H1 (cell line): ENCODE results near the gene TRDN. TPM values are rescaled to one million over a fixed set of nuclear protein-coding genes. Genes with fewer than 3 reads are reported as not detected.

Source experiments
- CTCF ChIA-PET: fragments of 300-600 bp; sonication (Branson Sonifier 250); formaldehyde crosslinking; loops from one replicate; lab custom pipeline; 2021; ENCODE audit not compliant: partially characterized antibody; lab: Charles Lee
- POLR2A ChIA-PET: fragments of 300-600 bp; sonication (Branson Sonifier 250); formaldehyde crosslinking; loops from one replicate; lab custom pipeline; 2021; ENCODE audit warnings: inconsistent platforms; ENCODE audit not compliant: partially characterized antibody; lab: Charles Lee
- DNase-seq, 2 experiments: peaks; one replicate each; pipeline versions ENCODE4 v3.0.0 to v3.0.0-alpha.2; 2010 to 2022; ENCODE audit warnings: low spot score in 2 of 2, low read depth in 1 of 2, mixed read lengths in 1 of 2
- FAIRE-seq: peaks from 2 replicates; lab custom pipeline; 2011; peaks lifted over from hg19 to GRCh38; lab: Jason Lieb, UNC
- H2AFZ ChIP-seq: 2 replicates; pipeline ENCODE4 v1.8.1; 2012; ENCODE audit warnings: low read length, inconsistent platforms
- H2AK5ac ChIP-seq: 2 replicates; pipeline ENCODE4 v1.6.1; 2013; ENCODE audit warnings: low read depth, low read length
- H2BK120ac ChIP-seq: replicated peaks from 2 replicates; pipeline ENCODE3; 2013; ENCODE audit warnings: low read depth, low read length, inconsistent platforms
- H2BK12ac ChIP-seq: 2 replicates; pipeline ENCODE4 v1.6.1; 2013; ENCODE audit warnings: low read depth, low read length
- H2BK15ac ChIP-seq: 2 replicates; pipeline ENCODE4 v1.6.1; 2013; ENCODE audit warnings: low read length
- H2BK20ac ChIP-seq: 2 replicates; pipeline ENCODE4 v1.6.1; 2013; ENCODE audit warnings: low read length
- H2BK5ac ChIP-seq: 2 replicates; pipeline ENCODE4 v1.6.1; 2013; ENCODE audit warnings: low read depth, low read length
- H3K14ac ChIP-seq: 2 replicates; pipeline ENCODE4 v1.6.1; 2013; ENCODE audit warnings: inconsistent platforms; ENCODE audit not compliant: insufficient read length
- H3K18ac ChIP-seq: 2 replicates; pipeline ENCODE4 v1.6.1; 2013; ENCODE audit warnings: low read length; ENCODE audit errors: extremely low read depth
- H3K23ac ChIP-seq: 2 replicates; pipeline ENCODE4 v1.6.1; 2013; ENCODE audit warnings: inconsistent platforms; ENCODE audit not compliant: insufficient read length
- H3K23me2 ChIP-seq: 2 replicates; pipeline ENCODE4 v1.6.1; 2013; ENCODE audit warnings: low read depth, low read length
- H3K27ac ChIP-seq: 2 replicates; pipeline ENCODE4 v1.6.1; 2011; ENCODE audit warnings: low read depth, low read length, inconsistent platforms
- H3K27me3 ChIP-seq, 4 experiments: replicated peaks in 1 of 4; 1 replicate in 1 of 4; 2 replicates in 3 of 4; pipeline versions ENCODE4 v1.6.1 to v1.8.1; 2011 to 2013; ENCODE audit warnings: low read length in 3 of 4, mild to moderate bottlenecking in 3 of 4, inconsistent platforms in 2 of 4, mixed read lengths in 2 of 4, moderate library complexity in 1 of 4; ENCODE audit not compliant: control insufficient read depth in 3 of 4, insufficient read depth in 3 of 4; ENCODE audit errors: extremely low read depth in 1 of 4
- H3K36me3 ChIP-seq, 4 experiments: 2 replicates each; pipeline versions ENCODE4 v1.6.1 to v1.8.1; 2011 to 2013; ENCODE audit warnings: mild to moderate bottlenecking in 4 of 4, low read length in 3 of 4, moderate library complexity in 2 of 4, control low read depth in 1 of 4, inconsistent platforms in 1 of 4; ENCODE audit not compliant: insufficient read depth in 4 of 4, control insufficient read depth in 2 of 4
- H3K4ac ChIP-seq: replicated peaks from 2 replicates; pipeline ENCODE3; 2013; ENCODE audit warnings: low read length, low read depth, mixed read lengths, inconsistent platforms; ENCODE audit not compliant: insufficient read length
- H3K4me1 ChIP-seq, 4 experiments: replicated peaks in 1 of 4; 1 replicate in 1 of 4; 2 replicates in 3 of 4; pipeline versions ENCODE4 v1.6.1 to v1.8.1; 2011 to 2013; ENCODE audit warnings: low read length in 3 of 4, inconsistent platforms in 2 of 4, mixed read lengths in 1 of 4; ENCODE audit not compliant: insufficient read depth in 4 of 4, control insufficient read depth in 3 of 4
- H3K4me2 ChIP-seq, 2 experiments: 2 replicates each; pipeline versions ENCODE4 v1.6.1 to v1.8.1; 2011 to 2013; ENCODE audit warnings: low read depth in 2 of 2, low read length in 2 of 2, control low read depth in 1 of 2, inconsistent platforms in 1 of 2, mild to moderate bottlenecking in 1 of 2; ENCODE audit not compliant: insufficient read depth in 1 of 2
- H3K4me3 ChIP-seq, 4 experiments: fragments of 200-600, 300-600 bp in 1 of 4; sonication (generic), shearing (Covaris generic), sonication (Bioruptor Twin) in 1 of 4; 2 replicates each; pipeline versions ENCODE4 v1.5.1 to v1.8.1; 2011 to 2016; ENCODE audit warnings: low read length in 4 of 4, low read depth in 3 of 4, control low read depth in 2 of 4, inconsistent platforms in 2 of 4, mild to moderate bottlenecking in 2 of 4, mixed read lengths in 1 of 4, moderate library complexity in 1 of 4; ENCODE audit not compliant: insufficient read depth in 2 of 4; ENCODE audit errors: extremely low read depth in 1 of 4
- H3K56ac ChIP-seq: replicated peaks from 2 replicates; pipeline ENCODE3; 2013; ENCODE audit warnings: low read depth, mild to moderate bottlenecking, mixed read lengths, low read length, inconsistent platforms; ENCODE audit not compliant: insufficient read length
- H3K79me1 ChIP-seq: 2 replicates; pipeline ENCODE4 v1.6.1; 2013; ENCODE audit warnings: low read depth, low read length, control low read depth
- H3K79me2 ChIP-seq, 2 experiments: 2 replicates each; pipeline versions ENCODE4 v1.6.1 to v1.8.1; 2012 to 2013; ENCODE audit warnings: low read length in 2 of 2, mild to moderate bottlenecking in 2 of 2, inconsistent platforms in 1 of 2; ENCODE audit not compliant: insufficient read depth in 2 of 2, control insufficient read depth in 1 of 2
- H3K9ac ChIP-seq, 4 experiments: replicated peaks in 1 of 4; 1 replicate in 1 of 4; 2 replicates in 3 of 4; pipeline versions ENCODE4 v1.6.1 to v1.8.1; 2011 to 2013; ENCODE audit warnings: low read depth in 3 of 4, low read length in 3 of 4, control low read depth in 2 of 4, mild to moderate bottlenecking in 2 of 4, moderate library complexity in 2 of 4, inconsistent platforms in 1 of 4; ENCODE audit errors: extremely low read depth in 1 of 4
- H3K9me3 ChIP-seq, 2 experiments: 2 replicates each; pipeline versions ENCODE4 v1.6.1 to v1.8.1; 2012 to 2013; ENCODE audit warnings: mild to moderate bottlenecking in 2 of 2, moderate library complexity in 2 of 2, control low read depth in 1 of 2, inconsistent platforms in 1 of 2, low read depth in 1 of 2, low read length in 1 of 2, mixed read lengths in 1 of 2; ENCODE audit not compliant: insufficient read depth in 2 of 2
- H4K20me1 ChIP-seq, 2 experiments: replicated peaks in 1 of 2; 2 replicates each; pipeline versions ENCODE3 to v1.8.1; 2011 to 2013; ENCODE audit warnings: inconsistent platforms in 2 of 2, low read length in 2 of 2, mild to moderate bottlenecking in 1 of 2; ENCODE audit not compliant: insufficient read depth in 2 of 2, control insufficient read depth in 1 of 2
- H4K5ac ChIP-seq: 2 replicates; pipeline ENCODE4 v1.6.1; 2013; ENCODE audit warnings: low read length, low read depth, mixed read lengths, inconsistent platforms; ENCODE audit not compliant: insufficient read length
- H4K8ac ChIP-seq: 2 replicates; pipeline ENCODE4 v1.8.0; 2013; ENCODE audit warnings: mild to moderate bottlenecking, moderate library complexity, low read length, inconsistent platforms; ENCODE audit not compliant: insufficient read depth; ENCODE audit errors: extremely low read depth
- H4K91ac ChIP-seq: replicated peaks from 2 replicates; pipeline ENCODE3; 2013; ENCODE audit warnings: low read length, mixed read lengths, inconsistent platforms; ENCODE audit not compliant: insufficient read length
- BCL11A ChIP-seq, 2 experiments: IDR thresholded peaks; one replicate each; pipeline ENCODE4 v1.6.1; 2011; ENCODE audit warnings: low read depth in 2 of 2, low read length in 2 of 2, mild to moderate bottlenecking in 2 of 2
- CEBPB ChIP-seq: IDR thresholded peaks from 2 replicates; pipeline ENCODE4 v1.6.1; 2012; ENCODE audit warnings: low read depth, low read length
- CTBP2 ChIP-seq: IDR thresholded peaks from 2 replicates; pipeline ENCODE4 v1.7.0; 2011; ENCODE audit warnings: borderline replicate concordance, mild to moderate bottlenecking, moderate library complexity, mixed read lengths, low read length; ENCODE audit not compliant: insufficient read depth, insufficient read length
- POLR2A ChIP-seq, 2 experiments: IDR thresholded peaks; 1 replicate in 1 of 2; 2 replicates in 1 of 2; pipeline ENCODE4 v1.6.1; 2011; ENCODE audit warnings: low read depth in 2 of 2, low read length in 2 of 2, mild to moderate bottlenecking in 2 of 2; ENCODE audit errors: control extremely low read depth in 1 of 2
- RAD21 ChIP-seq, 2 experiments: IDR thresholded peaks in 1 of 2; conservative IDR thresholded peaks in 1 of 2; 2 replicates each; pipeline ENCODE4 v1.6.1; 2011; ENCODE audit warnings: low read depth in 2 of 2, low read length in 2 of 2, improper control_type of control experiment in 1 of 2, inconsistent platforms in 1 of 2, mild to moderate bottlenecking in 1 of 2, moderate library complexity in 1 of 2
- SP2 ChIP-seq: IDR thresholded peaks from 2 replicates; pipeline ENCODE4 v1.6.1; 2012; ENCODE audit warnings: mild to moderate bottlenecking, low read length, inconsistent platforms
- YY1 ChIP-seq: IDR thresholded peaks from 2 replicates; pipeline ENCODE4 v1.6.1; 2011; ENCODE audit warnings: low read depth, mild to moderate bottlenecking, low read length
- WGBS, 2 experiments: shearing (Covaris generic) in 1 of 2; methylation state at CpG; one replicate each; pipeline versions ENCODE4 v1.1.6 to v1.1.7; 2013 to 2015; ENCODE audit warnings: low lambda C conversion rate in 2 of 2, mixed read lengths in 2 of 2, inconsistent platforms in 1 of 2, low coverage in 1 of 2, missing lambda C conversion rate in 1 of 2; ENCODE audit not compliant: insufficient replicate concordance in 2 of 2, insufficient coverage in 1 of 2, insufficient read length in 1 of 2; ENCODE audit errors: extremely low coverage in 1 of 2, missing lambda C conversion rate in 1 of 2; 5-methylcytosine and 5-hydroxymethylcytosine counted together
- polyA plus RNA-seq, 7 experiments: library from polyadenylated mRNA; depleted of rRNA in 3 of 7; stranded (reverse) in 5 of 7; unstranded in 2 of 7; fragments of >200 nt in 5 of 7; fragments of 200-250 nt in 2 of 7; gene quantifications; 1 replicate in 5 of 7; 2 replicates in 1 of 7; 4 replicates in 1 of 7; pipeline versions ENCODE4 v1.2.1 to v1.2.3, GENCODE V29; 2011 to 2013; ENCODE audit warnings: missing spikeins in 2 of 7, mixed read lengths in 2 of 7
- total RNA-seq: library from RNA; stranded (reverse); fragmentation: NEBNext Ultra II Directional; extraction: Animal tissue kit (Norgen Biotek cat#: 25700); gene quantifications from 2 replicates; pipeline ENCODE4 v1.2.1, GENCODE V29; 2021
- TF ChIP-seq, protein P1 (sequence below): IDR thresholded peaks from 2 replicates; pipeline ENCODE4 v1.6.1; 2012; ENCODE audit warnings: inconsistent platforms

The TRDN gene
- total and polyA plus RNA-seq, 2 of the 8 experiments (the other 6 are each of a cell fraction or from before 2014, with no cell fraction given) = 1.6 to 41.6 TPM

DNA sequence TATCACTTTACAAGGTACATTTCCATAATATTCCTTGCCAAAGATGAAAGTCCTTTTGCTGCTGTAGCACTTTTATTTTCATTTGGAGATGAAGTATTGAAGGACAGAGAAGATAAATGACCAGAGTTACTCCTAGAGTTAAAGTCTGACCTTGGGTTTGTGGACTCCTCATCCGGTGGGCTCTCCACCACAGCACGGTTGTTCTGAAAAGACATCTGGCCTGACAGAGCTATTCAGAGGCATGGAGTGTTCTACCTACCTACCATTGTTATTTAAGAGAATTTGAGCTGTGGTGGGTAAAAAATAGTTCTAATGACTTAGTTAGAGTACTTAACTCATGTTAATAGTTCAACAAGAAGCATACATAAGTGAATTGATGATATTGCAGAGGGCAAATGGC lies 422.3 kb downstream of the TRDN start (continued):
- no peak for TF ChIP-seq CEBPB

DNA sequence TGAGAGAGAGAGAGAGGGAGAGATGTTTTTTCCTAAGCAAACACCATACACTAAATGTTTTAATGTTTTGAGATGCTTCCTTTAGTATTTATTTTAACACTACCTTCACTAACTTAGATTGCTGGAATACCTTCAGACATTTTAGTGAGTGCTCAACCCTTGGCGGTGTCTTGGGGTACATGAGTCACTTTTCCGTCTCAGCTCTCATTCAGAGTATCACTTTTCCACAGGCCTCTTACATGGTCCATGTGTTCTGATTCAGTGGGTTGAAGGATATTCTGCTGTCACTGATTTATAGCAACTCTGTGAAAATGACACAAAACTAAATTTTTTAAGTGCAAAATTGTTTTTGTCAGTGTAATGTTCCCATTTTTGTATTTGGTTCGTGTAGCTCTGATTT lies 422.8 kb downstream of the TRDN start:
- Histone ChIP-seq H4K20me1 (no peaks in the 10 kb centered on the region), H3K4ac (no peak overlapping the region), H4K5ac (no peak overlapping the region), H3K36me3 (no peaks in the 10 kb centered on the region), H3K79me2 (no peaks in the 10 kb centered on the region), H2BK20ac (no peak overlapping the region), H3K79me1 (no peaks in the 10 kb centered on the region), H3K18ac (no peak overlapping the region), H3K4me1 (no peaks in the 10 kb centered on the region; a peak in 1 of 7 replicates), H2AK5ac (no peak overlapping the region), H3K27ac (no peak overlapping the region), H3K9me3 (no peaks in the 10 kb centered on the region), H3K23me2 (no peaks in the 10 kb centered on the region), H3K14ac (no peak overlapping the region), H3K23ac (no peak overlapping the region), H3K56ac (no peak overlapping the region), H3K27me3 (no peaks in the 10 kb centered on the region), H2BK5ac (no peak overlapping the region), H4K91ac (no peak overlapping the region), H3K4me3 (no peak overlapping the region), H4K8ac (no peak overlapping the region), H3K9ac (no peak overlapping the region), H3K4me2 (no peak overlapping the region), H2AFZ (no peak overlapping the region), H2BK15ac (no peak overlapping the region), H2BK12ac (no peak overlapping the region), H2BK120ac (no peak overlapping the region)
- TF ChIP-seq POLR2A (IDR thresholded peaks at IDR 0.05; ENCODE audit: control extremely low read depth in 1 of 2, low read depth in 2 of 2, low read length in 2 of 2) (no peak), RAD21 (IDR thresholded peaks at IDR 0.05 in 1 of 2, conservative IDR thresholded peaks at IDR 0.05 in 1 of 2; ENCODE audit: low read depth in 2 of 2, low read length in 2 of 2) (no peak), YY1 (no peak), CEBPB (no peak), BCL11A (IDR thresholded peaks at IDR 0.05; ENCODE audit: low read depth in 2 of 2, low read length in 2 of 2) (no peak), SP2 (no peak), CTBP2 (no peak)
- TF ChIP-seq, protein P1, sequence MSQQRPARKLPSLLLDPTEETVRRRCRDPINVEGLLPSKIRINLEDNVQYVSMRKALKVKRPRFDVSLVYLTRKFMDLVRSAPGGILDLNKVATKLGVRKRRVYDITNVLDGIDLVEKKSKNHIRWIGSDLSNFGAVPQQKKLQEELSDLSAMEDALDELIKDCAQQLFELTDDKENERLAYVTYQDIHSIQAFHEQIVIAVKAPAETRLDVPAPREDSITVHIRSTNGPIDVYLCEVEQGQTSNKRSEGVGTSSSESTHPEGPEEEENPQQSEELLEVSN = no peak
- 91% methylated on average over 3 of the region's 3 CpGs; no CpG with 5 or more reads in 1 of the 2 experiments for WGBS, 2 experiments
- ChIA-PET POLR2A (no interaction called here), CTCF (interaction anchor here (1.0 kb wide), 1 partner anchor 342 kb away, joined by 3 read pairs; no protein-coding TSS in a partner anchor)
- FAIRE-seq (no peak), DNase-seq (no peak)
